Activated naive CD8-positive, alpha-beta T cell treated with anti-CD3 and anti-CD28 coated beads, Interleukin-2, amount 50 U/mL, for 24 hours (primary cell): ENCODE measurements around the gene CLDND2.
A peak's percentile ranks its signal among the peaks of the same experiment; 100 is the strongest.

ENCODE experiments used
- ATAC-seq: fragments of 150-1000 bp; cut with Tn5 transposase; one replicate; pipeline ENCODE4 v1.10.0; 2021
- DNase-seq: peaks from one replicate; pipeline ENCODE4 v3.0.0; 2021
- H3K27ac Mint-ChIP-seq: one replicate; pipeline ENCODE4 v1.8.0; 2021; ENCODE audit warnings: mild to moderate bottlenecking, mixed read lengths
- H3K27me3 Mint-ChIP-seq: one replicate; pipeline ENCODE4 v1.8.0; 2021; ENCODE audit warnings: mixed read lengths
- H3K36me3 Mint-ChIP-seq: one replicate; pipeline ENCODE4 v1.8.0; 2021; ENCODE audit warnings: low read depth, mixed read lengths
- H3K4me1 Mint-ChIP-seq: one replicate; pipeline ENCODE4 v1.8.0; 2021; ENCODE audit warnings: mixed read lengths
- H3K4me3 Mint-ChIP-seq: one replicate; pipeline ENCODE4 v1.8.0; 2021; ENCODE audit warnings: mild to moderate bottlenecking, moderate library complexity, mixed read lengths
- H3K9me3 Mint-ChIP-seq: one replicate; pipeline ENCODE4 v1.8.0; 2021; ENCODE audit warnings: mixed read lengths

CLDND2 gene

DNA sequence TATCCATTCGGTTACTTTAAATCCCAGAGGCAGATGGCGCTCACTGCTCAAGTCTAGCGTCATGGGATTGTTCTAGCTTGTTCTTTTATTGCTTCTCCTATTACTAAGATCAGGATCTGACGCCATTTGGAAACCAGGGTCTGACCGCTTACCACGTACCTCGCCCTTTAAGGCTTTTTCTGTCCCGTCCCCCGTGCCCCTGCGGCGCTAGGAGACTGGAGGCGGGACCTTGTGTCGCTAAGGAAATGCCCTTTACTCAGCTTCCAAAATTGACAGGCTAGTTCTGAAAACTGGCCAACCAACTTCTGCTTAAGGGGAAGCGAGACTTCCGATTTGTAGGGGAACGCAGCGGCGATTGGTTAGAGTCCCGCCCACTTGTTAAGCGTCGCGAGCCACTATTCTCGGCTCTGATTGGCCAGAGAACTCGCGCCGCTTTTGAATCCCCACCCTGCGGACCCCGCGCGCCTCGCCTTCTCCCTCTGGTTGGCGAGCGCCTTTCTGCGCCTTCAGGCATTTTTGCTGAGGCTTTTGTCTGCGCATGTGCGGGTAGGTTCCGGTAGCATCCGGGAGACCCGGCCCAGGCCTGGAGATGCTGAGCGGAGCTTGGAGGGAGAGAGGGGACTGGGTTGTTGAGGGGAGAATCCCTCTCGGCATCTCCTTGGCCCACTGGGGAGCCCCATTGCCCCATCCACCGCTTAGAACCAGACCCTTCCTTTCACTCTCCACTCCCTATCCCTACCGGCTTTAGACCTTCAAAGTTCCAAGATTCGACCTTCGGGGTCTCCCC is 25.4 kb upstream of the CLDND2 start:
- Mint-ChIP-seq H3K27ac (peak overlapping the region; percentile 96), H3K27me3 (no peaks in the 10 kb centered on the region), H3K4me1 (peaks cover 67% of the 10 kb centered on the region), H3K36me3 (peaks cover 17% of the 10 kb centered on the region), H3K9me3 (no peaks in the 10 kb centered on the region), H3K4me3 (peak overlapping the region; percentile 96)
- ATAC-seq (peak; percentile 85), DNase-seq (peak; percentile 95)

DNA sequence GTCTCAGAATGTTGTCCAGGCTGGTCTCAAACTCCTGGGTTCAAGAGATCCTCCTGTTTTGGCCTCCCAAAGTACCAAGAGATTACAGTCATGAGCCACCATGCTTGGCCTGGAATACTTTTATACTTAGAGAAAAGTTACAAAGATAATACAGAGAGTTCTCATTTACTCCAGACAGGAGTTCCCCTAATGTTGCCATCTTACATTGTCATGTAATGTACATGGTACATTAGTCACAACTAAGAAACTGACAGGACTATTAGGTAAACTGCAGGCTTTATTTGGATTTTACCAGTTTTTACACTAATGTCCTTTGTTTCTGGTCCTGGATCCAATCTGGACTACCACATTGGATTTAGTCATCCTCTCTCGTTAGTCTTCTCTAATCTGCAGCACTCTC is 23.9 kb upstream of the CLDND2 start:
- H3K4me3 Mint-ChIP-seq: no peak overlapping the region
- no peaks in the 10 kb centered on the region for H3K9me3 Mint-ChIP-seq
- no peak for ATAC-seq
- no peaks in the 10 kb centered on the region for H3K27me3 Mint-ChIP-seq
- H3K36me3 Mint-ChIP-seq: peaks cover 14% of the 10 kb centered on the region
- DNase-seq: no peak
- peaks cover 66% of the 10 kb centered on the region for H3K4me1 Mint-ChIP-seq
- peak overlapping the region; percentile 83 for H3K27ac Mint-ChIP-seq

- ATAC-seq (no peak), DNase-seq (no peak)
- Mint-ChIP-seq H3K9me3 (no peaks in the 10 kb centered on the region), H3K27ac (no peak overlapping the region), H3K36me3 (peaks cover 12% of the 10 kb centered on the region), H3K4me1 (peaks cover 59% of the 10 kb centered on the region), H3K27me3 (no peaks in the 10 kb centered on the region), H3K4me3 (no peak overlapping the region)
Measured at GRCh38 chr19:51391073-51391611, 22.3 kb upstream of the CLDND2 start.

DNA sequence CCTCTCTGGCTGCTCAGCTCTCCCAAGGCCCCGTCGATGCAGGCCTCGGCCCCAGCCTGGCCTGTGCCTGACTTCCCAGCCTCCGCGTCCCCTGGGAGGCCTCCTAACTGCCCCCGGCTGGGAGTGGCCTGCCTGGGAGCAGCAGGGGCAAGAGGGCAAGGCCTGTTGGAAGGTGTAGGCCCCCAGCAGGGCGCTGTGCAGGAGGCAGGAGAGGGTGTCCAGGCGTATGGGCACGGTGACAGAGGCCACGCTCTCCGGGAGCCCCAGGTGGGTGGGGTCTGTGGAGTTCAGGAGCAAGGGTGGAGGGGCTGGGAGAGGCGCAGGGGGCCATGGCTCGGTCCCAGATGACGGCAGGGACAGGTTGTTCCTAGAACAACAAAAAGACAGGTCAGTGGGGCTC is 20.3 kb upstream of the CLDND2 start:
- Mint-ChIP-seq H3K9me3 (no peaks in the 10 kb centered on the region), H3K4me1 (peaks cover 45% of the 10 kb centered on the region), H3K27me3 (no peaks in the 10 kb centered on the region), H3K36me3 (no peaks in the 10 kb centered on the region), H3K4me3 (no peak overlapping the region), H3K27ac (no peak overlapping the region)
- ATAC-seq (no peak), DNase-seq (no peak)

GRCh38 chr19:51387924-51388389 is 19.2 kb upstream of the CLDND2 start, which contains the start of gene LIM2:
LIM2 (minus strand) TSS chr19:51387974; CDS start chr19:51387443, 531 bp downstream.
- Mint-ChIP-seq H3K4me1 (peaks cover 36% of the 10 kb centered on the region), H3K9me3 (no peaks in the 10 kb centered on the region), H3K4me3 (peak within 1 kb of the TSS; percentile 6), H3K27me3 (no peaks in the 10 kb centered on the region), H3K36me3 (no peaks in the 10 kb centered on the region), H3K27ac (no peak within 1 kb of the TSS)
- no peak for DNase-seq
- no peak for ATAC-seq

DNA sequence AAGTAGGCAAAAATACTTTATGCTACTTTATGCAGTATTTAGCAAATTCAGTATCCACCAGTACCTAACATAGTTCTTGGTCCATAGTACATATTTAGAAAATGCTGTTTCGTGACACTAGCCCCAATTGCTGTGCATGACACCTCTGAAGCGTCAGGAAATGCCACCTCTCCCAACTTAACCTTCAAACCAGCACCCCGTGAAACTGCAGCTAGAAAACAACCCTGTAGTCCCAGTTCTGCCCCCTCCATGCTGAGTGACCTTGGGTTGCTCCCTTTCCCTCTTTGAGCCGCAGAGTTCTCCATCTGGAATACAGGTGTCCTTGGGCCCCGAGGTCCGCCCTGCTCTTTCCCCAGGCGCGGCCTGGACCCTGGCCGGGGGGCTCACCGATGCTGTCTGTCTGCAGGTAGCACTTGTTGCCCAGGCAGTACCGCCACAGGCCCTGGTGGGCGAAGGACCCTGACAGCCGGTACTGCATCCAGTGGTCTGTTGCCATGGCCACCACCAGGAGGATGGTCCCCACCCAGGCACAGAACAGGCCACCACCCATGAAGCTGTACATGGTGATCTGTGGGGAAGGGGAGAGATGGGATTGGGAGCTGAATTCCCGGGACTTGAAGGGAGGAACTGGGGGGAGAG is 18.2 kb upstream of the CLDND2 start:
- no peaks in the 10 kb centered on the region for H3K9me3 Mint-ChIP-seq
- DNase-seq: no peak
- H3K27ac Mint-ChIP-seq: no peak overlapping the region
- peak overlapping the region; percentile 6 for H3K4me3 Mint-ChIP-seq
- H3K4me1 Mint-ChIP-seq: peaks cover 33% of the 10 kb centered on the region
- H3K27me3 Mint-ChIP-seq: no peaks in the 10 kb centered on the region
- H3K36me3 Mint-ChIP-seq: no peaks in the 10 kb centered on the region
- no peak for ATAC-seq

DNA sequence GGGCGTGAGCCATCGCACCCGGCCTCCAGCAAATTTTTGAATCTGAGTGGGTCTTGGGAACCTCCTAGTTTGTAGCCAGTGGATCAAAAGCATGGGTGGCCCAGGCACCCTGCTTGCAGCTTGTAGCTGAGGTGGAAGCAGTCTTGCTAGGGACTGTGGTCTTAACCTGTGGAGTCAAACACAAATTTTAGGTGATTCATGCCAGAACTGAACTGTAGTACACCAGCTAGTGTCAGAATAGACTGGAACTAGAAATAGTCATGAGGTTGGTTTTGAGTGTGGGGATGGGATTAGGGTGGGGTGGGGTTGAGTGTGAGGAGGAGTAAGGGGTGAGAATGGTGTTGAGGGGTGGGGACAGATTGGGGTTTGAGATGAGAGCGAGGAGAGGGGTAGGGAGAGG is 13.2 kb upstream of the CLDND2 start:
- DNase-seq (no peak), ATAC-seq (no peak)
- H3K4me1 Mint-ChIP-seq: peaks cover 34% of the 10 kb centered on the region
- H3K4me3 Mint-ChIP-seq: no peak overlapping the region
- no peaks in the 10 kb centered on the region for H3K27me3 Mint-ChIP-seq
- H3K27ac Mint-ChIP-seq: no peak overlapping the region
- H3K9me3 Mint-ChIP-seq: no peaks in the 10 kb centered on the region
- no peaks in the 10 kb centered on the region for H3K36me3 Mint-ChIP-seq

GRCh38 chr19:51380379-51380778 is 11.6 kb upstream of the CLDND2 start:
- Mint-ChIP-seq H3K27me3 (no peaks in the 10 kb centered on the region), H3K27ac (peak overlapping the region; percentile 49), H3K4me3 (no peak overlapping the region), H3K9me3 (no peaks in the 10 kb centered on the region), H3K4me1 (peaks cover 47% of the 10 kb centered on the region), H3K36me3 (no peaks in the 10 kb centered on the region)
- ATAC-seq (no peak), DNase-seq (peak; percentile 7)

- H3K4me1 Mint-ChIP-seq: peaks cover 72% of the 10 kb centered on the region
- ATAC-seq (no peak), DNase-seq (no peak)
- peaks cover 2% of the 10 kb centered on the region for H3K27me3 Mint-ChIP-seq
- no peak overlapping the region for H3K27ac Mint-ChIP-seq
- H3K4me3 Mint-ChIP-seq: no peak overlapping the region
- H3K9me3 Mint-ChIP-seq: peaks cover 7% of the 10 kb centered on the region
- peaks cover 5% of the 10 kb centered on the region for H3K36me3 Mint-ChIP-seq
Measured at GRCh38 chr19:51377422-51377821, 8.6 kb upstream of the CLDND2 start.

- Mint-ChIP-seq H3K9me3 (peaks cover 7% of the 10 kb centered on the region), H3K27me3 (peaks cover 2% of the 10 kb centered on the region), H3K36me3 (peaks cover 15% of the 10 kb centered on the region), H3K27ac (peak overlapping the region; percentile 92), H3K4me1 (peaks cover 73% of the 10 kb centered on the region), H3K4me3 (peak overlapping the region; percentile 66)
- peak; percentile 73 for DNase-seq
- peak; percentile 44 for ATAC-seq
Measured at GRCh38 chr19:51375504-51376221, 6.9 kb upstream of the CLDND2 start.

- Mint-ChIP-seq H3K4me1 (peaks cover 71% of the 10 kb centered on the region), H3K9me3 (peaks cover 7% of the 10 kb centered on the region), H3K4me3 (peak within 1 kb of the TSS; percentile 100), H3K27ac (peak within 1 kb of the TSS; percentile 92), H3K36me3 (peaks cover 28% of the 10 kb centered on the region), H3K27me3 (peaks cover 2% of the 10 kb centered on the region)
- peak; percentile 86 for DNase-seq
- ATAC-seq: peak; percentile 82
Measured at GRCh38 chr19:51372649-51373504, 4.1 kb upstream of the CLDND2 start, which contains the start of gene NKG7. NKG7 (minus strand) TSS chr19:51372654; CDS start chr19:51372535, 119 bp downstream.

GRCh38 chr19:51372021-51372648 is 3.3 kb upstream of the CLDND2 start:
- Mint-ChIP-seq H3K4me1 (peaks cover 73% of the 10 kb centered on the region), H3K36me3 (peaks cover 33% of the 10 kb centered on the region), H3K9me3 (peaks cover 7% of the 10 kb centered on the region), H3K27me3 (peaks cover 2% of the 10 kb centered on the region), H3K27ac (peak overlapping the region; percentile 92), H3K4me3 (peak overlapping the region; percentile 100)
- no peak for ATAC-seq
- peak; percentile 34 for DNase-seq

DNA sequence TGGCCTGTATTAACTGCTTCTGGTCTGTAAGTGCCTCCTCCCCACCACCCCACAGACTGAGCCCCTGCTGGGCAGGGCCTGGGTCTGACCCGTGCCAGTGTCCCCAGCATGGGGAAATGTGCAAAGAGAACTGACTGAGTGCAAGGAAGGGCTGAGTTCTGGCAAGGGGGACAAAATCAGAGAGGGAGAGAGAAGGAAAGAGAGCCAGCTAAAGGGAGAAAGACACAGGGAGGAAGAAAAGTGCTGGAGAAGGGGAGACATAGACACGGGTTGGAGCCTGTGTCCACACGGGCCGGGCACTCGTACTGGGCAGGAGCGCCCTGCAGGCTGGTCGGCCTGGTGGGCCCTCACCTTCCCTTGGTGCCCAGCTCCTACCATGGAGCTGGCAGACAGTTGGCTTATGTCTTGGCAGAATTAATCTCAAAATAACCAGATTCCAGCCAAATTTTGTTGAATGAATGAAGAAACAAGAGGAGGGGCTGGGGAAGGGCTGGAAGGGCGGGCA is 2.4 kb upstream of the CLDND2 start:
- no peak for ATAC-seq
- no peak for DNase-seq
- H3K27ac Mint-ChIP-seq: peak overlapping the region; percentile 92
- H3K36me3 Mint-ChIP-seq: peaks cover 40% of the 10 kb centered on the region
- H3K27me3 Mint-ChIP-seq: peaks cover 2% of the 10 kb centered on the region
- peaks cover 69% of the 10 kb centered on the region for H3K4me1 Mint-ChIP-seq
- H3K9me3 Mint-ChIP-seq: peaks cover 7% of the 10 kb centered on the region
- peak overlapping the region; percentile 100 for H3K4me3 Mint-ChIP-seq
